Hepatocyte (in vitro differentiated cells): Measurements from ENCODE around the gene LDLRAD2. TPM values are rescaled to one million over a fixed set of nuclear protein-coding genes. Genes with fewer than 3 reads are reported as not detected.

Experiments used
- DNase-seq: peaks from one replicate; pipeline ENCODE4 v3.0.0-alpha.2; 2016; ENCODE audit warnings: low spot score
- H2AFZ ChIP-seq: fragments of 200-600 bp; sonication (generic); 2 replicates; pipeline ENCODE4 v1.6.0; 2016; ENCODE audit warnings: antibody characterized with exemption, mild to moderate bottlenecking
- H3K27ac ChIP-seq: fragments of 200-600 bp; sonication (generic); 2 replicates; pipeline ENCODE4 v1.5.1; 2016; ENCODE audit warnings: mild to moderate bottlenecking
- H3K27me3 ChIP-seq: fragments of 200-600 bp; sonication (generic); 2 replicates; pipeline ENCODE4 v1.6.1; 2016
- H3K36me3 ChIP-seq: fragments of 200-600 bp; sonication (generic); replicated peaks from 2 replicates; pipeline ENCODE4 v1.5.1; 2016; ENCODE audit warnings: low read depth; ENCODE audit not compliant: insufficient read depth
- H3K4me1 ChIP-seq: fragments of 200-600 bp; sonication (generic); 2 replicates; pipeline ENCODE4 v1.5.1; 2016; ENCODE audit warnings: mild to moderate bottlenecking, moderate library complexity; ENCODE audit not compliant: insufficient read depth
- H3K4me2 ChIP-seq: fragments of 200-600 bp; sonication (generic); 2 replicates; pipeline ENCODE4 v1.6.0; 2016
- H3K4me3 ChIP-seq: fragments of 200-600 bp; sonication (generic); 2 replicates; pipeline ENCODE4 v1.5.1; 2016; ENCODE audit warnings: mild to moderate bottlenecking
- H3K79me2 ChIP-seq: fragments of 200-600 bp; sonication (generic); 2 replicates; pipeline ENCODE4 v1.6.0; 2017; ENCODE audit warnings: mild to moderate bottlenecking
- H3K9me2 ChIP-seq: fragments of 200-600 bp; sonication (generic); replicated peaks from 2 replicates; pipeline ENCODE4 v1.6.0; 2017; ENCODE audit warnings: mild to moderate bottlenecking; ENCODE audit not compliant: insufficient read depth
- H3K9me3 ChIP-seq: fragments of 200-600 bp; sonication (generic); 2 replicates; pipeline ENCODE4 v1.5.1; 2016; ENCODE audit warnings: low read depth, mild to moderate bottlenecking
- H4K20me1 ChIP-seq: fragments of 200-600 bp; sonication (generic); 2 replicates; pipeline ENCODE4 v1.6.0; 2016; ENCODE audit warnings: mild to moderate bottlenecking; ENCODE audit not compliant: insufficient read depth, poor library complexity, severe bottlenecking
- CTCF ChIP-seq: fragments of 200-600 bp; sonication (generic); IDR thresholded peaks from 2 replicates; pipeline ENCODE4 v1.5.1; 2016; ENCODE audit warnings: antibody characterized with exemption, mild to moderate bottlenecking; ENCODE audit not compliant: poor library complexity
- EZH2 ChIP-seq: fragments of 200-600 bp; sonication (generic); IDR thresholded peaks from 2 replicates; pipeline ENCODE4 v1.6.1; 2016; ENCODE audit warnings: antibody characterized with exemption, mild to moderate bottlenecking, borderline replicate concordance
- EZH2phosphoT487 ChIP-seq: fragments of 200-600 bp; sonication (generic); IDR thresholded peaks from one replicate; pipeline ENCODE4 v1.6.1; 2018; ENCODE audit warnings: antibody characterized with exemption, mild to moderate bottlenecking, low read depth, moderate library complexity; ENCODE audit not compliant: unreplicated experiment, severe bottlenecking
- WGBS: methylation state at CpG from one replicate; pipeline ENCODE4 v1.1.6; 2016; ENCODE audit warnings: low lambda C conversion rate; ENCODE audit errors: missing lambda C conversion rate; 5-methylcytosine and 5-hydroxymethylcytosine counted together
- polyA plus RNA-seq: library from polyadenylated mRNA; unstranded; fragments of >200 nt; fragmentation: Nextera tagmentation; extraction: Ambion mirVana; gene quantifications from 2 replicates; pipeline ENCODE4 v1.2.1, GENCODE V29; 2016
- total RNA-seq: library from RNA; depleted of rRNA; stranded (reverse); fragments of >200 nt; gene quantifications from 2 replicates; pipeline ENCODE4 v1.2.3, GENCODE V29; 2014

Gene LDLRAD2
- total and polyA plus RNA-seq, 2 experiments from 2014 or later, result 0.10 to 8.2 TPM

- Histone ChIP-seq H3K4me3 (no peak overlapping the region), H3K79me2 (no peaks in the 10 kb centered on the region), H3K36me3 (no peaks in the 10 kb centered on the region), H3K9me2 (no peaks in the 10 kb centered on the region), H3K9me3 (no peaks in the 10 kb centered on the region), H4K20me1 (no peaks in the 10 kb centered on the region), H2AFZ (no peak overlapping the region), H3K27ac (no peak overlapping the region), H3K4me2 (no peak overlapping the region), H3K4me1 (no peaks in the 10 kb centered on the region), H3K27me3 (no peaks in the 10 kb centered on the region)
- TF ChIP-seq EZH2phosphoT487 (no peak), CTCF (no peak), EZH2 (no peak)
- WGBS, result 95% methylated on average over 39 of the region's 44 CpGs
- DNase-seq, result no peak
Measured at GRCh38 chr1:21823206-21823979, 11.3 kb downstream of the LDLRAD2 start.

GRCh38 chr1:21823980-21824702, 12.1 kb downstream of the LDLRAD2 start:
- Histone ChIP-seq H3K9me2 (no peaks in the 10 kb centered on the region), H3K36me3 (no peaks in the 10 kb centered on the region), H4K20me1 (no peaks in the 10 kb centered on the region), H3K79me2 (no peaks in the 10 kb centered on the region), H2AFZ (no peak overlapping the region), H3K9me3 (no peaks in the 10 kb centered on the region), H3K27ac (no peak overlapping the region), H3K4me2 (no peak overlapping the region), H3K27me3 (no peaks in the 10 kb centered on the region), H3K4me3 (no peak overlapping the region), H3K4me1 (no peaks in the 10 kb centered on the region)
- WGBS, result 96% methylated on average over 20 of the region's 22 CpGs
- no peak for DNase-seq
- no peak for TF ChIP-seq EZH2phosphoT487
- no peak for TF ChIP-seq CTCF
- TF ChIP-seq EZH2, result no peak

- no peaks in the 10 kb centered on the region for H3K36me3 ChIP-seq
- no peak for DNase-seq
- no peak overlapping the region for H3K4me2 ChIP-seq
- H3K27ac ChIP-seq, result no peak overlapping the region
- H3K4me3 ChIP-seq, result no peak overlapping the region
- TF ChIP-seq CTCF (no peak), EZH2phosphoT487 (no peak), EZH2 (no peak)
- no peaks in the 10 kb centered on the region for H3K9me2 ChIP-seq
- H3K9me3 ChIP-seq, result no peaks in the 10 kb centered on the region
- no peaks in the 10 kb centered on the region for H3K27me3 ChIP-seq
- 98% methylated on average over 2 of the region's 2 CpGs for WGBS
- H4K20me1 ChIP-seq, result no peaks in the 10 kb centered on the region
- no peak overlapping the region for H2AFZ ChIP-seq
- no peaks in the 10 kb centered on the region for H3K79me2 ChIP-seq
- no peaks in the 10 kb centered on the region for H3K4me1 ChIP-seq
Measured at GRCh38 chr1:21824926-21825325, 12.9 kb downstream of the LDLRAD2 start.
